A172 (cell line): Measurements from ENCODE around the gene RRAGC. TPM values are rescaled to one million over a fixed set of nuclear protein-coding genes. Genes with fewer than 3 reads are reported as not detected.

ENCODE experiments used
- DNase-seq: peaks from one replicate; pipeline ENCODE4 v3.0.0-alpha.2; 2015; ENCODE audit warnings: low spot score
- total RNA-seq: library from RNA; depleted of rRNA; stranded (reverse); fragments of >200 nt; shearing (Covaris generic); gene quantifications from 2 replicates; pipeline ENCODE4 v1.2.3, GENCODE V29; 2014; rRNA removed

Gene RRAGC
- 26.0 and 35.3 TPM in 2 replicates for total RNA-seq

GRCh38 chr1:38859561-38860453 lies at the start of gene RRAGC:
Gene RRAGC (minus strand): TSS chr1:38859772. CDS start chr1:38859646, 126 bp downstream.
- peak; percentile 88 for DNase-seq

GRCh38 chr1:38908821-38909220 lies 49.2 kb upstream of the RRAGC start:
- no peak for DNase-seq

GRCh38 chr1:38905985-38906384 lies 46.4 kb upstream of the RRAGC start:
- no peak for DNase-seq

- DNase-seq: no peak
Measured at GRCh38 chr1:38899560-38899959, 40.0 kb upstream of the RRAGC start.

GRCh38 chr1:38898653-38899230 lies 39.2 kb upstream of the RRAGC start:
- DNase-seq: peak; percentile 48

GRCh38 chr1:38896169-38896568 lies 36.6 kb upstream of the RRAGC start:
- no peak for DNase-seq

GRCh38 chr1:38892976-38893375 lies 33.4 kb upstream of the RRAGC start:
- DNase-seq: no peak

- no peak for DNase-seq
Measured at GRCh38 chr1:38891753-38892152, 32.2 kb upstream of the RRAGC start.

- no peak for DNase-seq
Measured at GRCh38 chr1:38889589-38889988, 30.0 kb upstream of the RRAGC start.

GRCh38 chr1:38888423-38889333 lies 29.1 kb upstream of the RRAGC start:
- DNase-seq: no peak

GRCh38 chr1:38885092-38885491 lies 25.5 kb upstream of the RRAGC start:
- DNase-seq: no peak

- DNase-seq: no peak
Measured at GRCh38 chr1:38881487-38881886, 21.9 kb upstream of the RRAGC start, which contains the start of gene GJA9. Gene GJA9 (minus strand): TSS chr1:38881587. CDS start chr1:38876098, 5,489 bp downstream.

GRCh38 chr1:38875811-38876210 lies 16.2 kb upstream of the RRAGC start:
- no peak for DNase-seq

GRCh38 chr1:38873027-38873969 lies 13.7 kb upstream of the RRAGC start, which contains the start of gene MYCBP:
Gene MYCBP (minus strand): TSS chr1:38873348. CDS start chr1:38873305, 43 bp downstream.
- peak; percentile 87 for DNase-seq

GRCh38 chr1:38872401-38873026 lies 12.9 kb upstream of the RRAGC start:
- DNase-seq: no peak

- DNase-seq: no peak
Measured at GRCh38 chr1:38870996-38871395, 11.4 kb upstream of the RRAGC start.

- DNase-seq: no peak
Measured at GRCh38 chr1:38867208-38867607, 7.6 kb upstream of the RRAGC start.

GRCh38 chr1:38865112-38865715 lies 5.6 kb upstream of the RRAGC start:
- no peak for DNase-seq

GRCh38 chr1:38860454-38860795 lies 853 bp upstream of the RRAGC start:
- DNase-seq: peak; percentile 2
